GM19397 (cell line): ENCODE results near the gene KSR1.
"Not testable (repeated sequence)": the region's sequence is repeated elsewhere in the genome, so short reads cannot be mapped to it uniquely, and the experiment has no call there.

ENCODE experiments used
- ATAC-seq: cut with Tn5 transposase; IDR thresholded peaks from one replicate; pipeline ENCODE4 v1.9.1; 2021; ENCODE audit warnings: mild to moderate bottlenecking, moderate library complexity; ENCODE audit not compliant: unreplicated experiment

The KSR1 gene

DNA sequence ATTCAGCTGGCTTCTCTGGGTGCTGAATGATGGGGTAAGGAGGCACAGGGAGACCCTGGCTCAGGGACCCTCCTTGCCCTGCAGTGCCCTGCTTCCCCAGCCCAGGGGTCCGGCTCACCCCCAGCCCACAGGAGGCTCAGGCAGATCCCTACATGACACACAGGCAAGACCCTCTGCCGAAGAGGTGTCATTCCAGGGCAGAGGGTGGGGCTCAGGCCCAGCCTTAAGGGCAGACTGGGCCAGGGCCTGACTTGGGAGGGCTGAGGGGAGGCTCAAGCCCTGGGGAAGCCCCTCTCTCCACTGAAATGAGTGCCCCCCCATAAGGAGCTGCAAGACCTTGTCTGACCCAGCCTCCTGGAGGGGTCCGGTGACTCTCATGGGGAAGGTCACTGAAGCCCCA is 30.3 kb upstream of the KSR1 start:
- ATAC-seq, result no peak

GRCh38 chr17:27426471-27426870 is 29.8 kb upstream of the KSR1 start:
- not testable (repeated sequence) for ATAC-seq

DNA sequence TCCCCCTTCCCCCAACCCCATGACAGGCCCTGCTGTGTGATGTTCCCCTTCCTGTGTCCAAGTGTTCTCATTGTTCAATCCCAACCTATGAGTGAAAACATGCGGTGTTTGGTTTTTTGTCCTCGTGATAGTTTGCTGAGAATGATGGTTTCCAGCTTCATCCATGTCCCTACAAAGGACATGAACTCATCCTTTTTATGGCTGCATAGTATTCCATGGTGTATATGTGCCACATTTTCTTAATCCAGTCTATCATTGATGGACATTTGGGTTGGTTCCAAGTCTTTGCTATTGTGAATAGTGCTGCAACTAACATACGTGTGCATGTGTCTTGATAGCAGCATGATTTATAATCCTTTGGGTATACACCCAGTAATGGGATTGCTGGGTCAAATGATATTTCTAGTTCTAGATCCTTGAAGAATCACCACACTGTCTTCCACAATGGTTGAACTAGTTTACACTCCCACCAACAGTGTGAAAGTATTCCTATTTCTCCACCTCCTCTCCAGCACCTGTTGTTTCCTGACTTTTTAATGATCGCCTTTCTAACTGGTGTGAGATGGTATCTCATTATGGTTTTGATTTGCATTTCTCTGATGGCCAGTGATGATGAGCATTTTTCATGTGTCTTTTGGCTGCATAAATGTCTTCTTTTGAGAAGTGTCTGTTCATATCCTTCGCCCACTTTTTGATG is 28.9 kb upstream of the KSR1 start:
- ATAC-seq, result not testable (repeated sequence)

- no peak for ATAC-seq
These were observed 27.3 kb upstream of the KSR1 start for GRCh38 chr17:27428781-27429505.

GRCh38 chr17:27429666-27430382 is 26.4 kb upstream of the KSR1 start:
- ATAC-seq, result no peak

DNA sequence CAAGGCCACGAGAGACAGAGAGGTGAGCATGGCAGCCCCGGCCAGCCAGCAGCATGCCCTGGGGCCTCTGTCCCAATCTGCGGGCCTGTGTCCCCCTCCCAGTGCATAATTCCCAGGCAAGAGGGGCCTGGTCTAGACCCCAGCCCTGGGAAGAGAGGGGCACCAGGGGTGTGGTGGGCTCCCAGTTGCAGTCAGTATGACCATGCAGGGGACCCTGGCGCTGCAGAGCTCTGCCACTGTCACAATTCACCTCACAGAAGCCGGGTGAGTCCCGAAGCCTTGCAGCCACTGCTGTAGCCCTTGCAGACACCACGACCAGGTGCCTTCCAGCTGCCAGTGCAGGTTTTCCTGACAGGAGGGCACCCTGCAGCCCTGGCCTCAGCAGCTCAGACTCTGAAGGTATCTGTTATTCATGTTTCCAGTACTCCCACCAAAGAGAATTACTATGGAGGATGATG is 25.8 kb upstream of the KSR1 start:
- ATAC-seq, result no peak

- ATAC-seq, result no peak
These were observed 25.3 kb upstream of the KSR1 start for GRCh38 chr17:27430882-27431491.

DNA sequence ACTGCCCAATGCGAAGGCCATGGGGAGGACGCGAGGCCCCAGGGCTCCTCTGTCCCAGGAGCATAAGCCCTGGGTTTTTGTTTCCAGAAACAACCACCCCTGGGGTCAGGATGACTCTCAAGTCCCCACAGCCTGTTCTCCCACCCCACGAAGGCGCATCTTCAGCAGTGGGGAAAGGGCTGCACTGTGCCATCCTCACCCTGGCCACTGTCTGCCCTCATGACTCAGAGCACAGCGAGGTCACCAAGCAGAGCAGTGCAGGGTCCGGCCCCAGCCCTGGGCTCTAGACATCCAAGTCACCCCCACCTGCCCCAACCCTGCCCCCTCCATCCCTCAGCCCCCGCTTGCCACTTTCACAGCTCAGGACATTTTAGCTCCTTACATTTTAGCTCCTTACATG is 22.7 kb upstream of the KSR1 start:
- no peak for ATAC-seq

GRCh38 chr17:27435431-27436070 is 20.7 kb upstream of the KSR1 start:
- ATAC-seq, result not testable (repeated sequence)

- ATAC-seq, result no peak
These were observed 17.8 kb upstream of the KSR1 start for GRCh38 chr17:27438348-27438998.

GRCh38 chr17:27439342-27439741 is 16.9 kb upstream of the KSR1 start:
- ATAC-seq, result no peak

DNA sequence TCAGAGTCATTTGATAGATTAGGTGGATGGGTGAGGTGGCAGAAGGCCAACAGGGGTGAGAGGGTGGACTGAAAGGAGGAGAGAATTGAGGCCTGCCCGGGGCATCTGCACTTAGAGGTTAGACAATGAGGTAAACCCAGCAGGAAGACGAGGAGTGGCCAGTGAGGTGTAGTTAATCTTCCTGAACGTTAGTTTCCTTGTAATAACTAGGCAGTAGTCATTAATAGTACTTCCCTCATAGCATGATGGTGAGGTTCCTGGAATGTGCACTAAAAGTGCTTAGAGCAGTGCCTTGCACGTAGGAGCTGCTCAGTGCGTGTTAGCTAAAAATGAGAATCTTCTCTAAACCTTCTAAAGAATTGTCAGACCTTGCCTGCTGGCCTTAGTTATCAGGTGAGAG is 13.5 kb upstream of the KSR1 start:
- ATAC-seq, result no peak

GRCh38 chr17:27443491-27443890 is 12.8 kb upstream of the KSR1 start:
- ATAC-seq, result no peak

DNA sequence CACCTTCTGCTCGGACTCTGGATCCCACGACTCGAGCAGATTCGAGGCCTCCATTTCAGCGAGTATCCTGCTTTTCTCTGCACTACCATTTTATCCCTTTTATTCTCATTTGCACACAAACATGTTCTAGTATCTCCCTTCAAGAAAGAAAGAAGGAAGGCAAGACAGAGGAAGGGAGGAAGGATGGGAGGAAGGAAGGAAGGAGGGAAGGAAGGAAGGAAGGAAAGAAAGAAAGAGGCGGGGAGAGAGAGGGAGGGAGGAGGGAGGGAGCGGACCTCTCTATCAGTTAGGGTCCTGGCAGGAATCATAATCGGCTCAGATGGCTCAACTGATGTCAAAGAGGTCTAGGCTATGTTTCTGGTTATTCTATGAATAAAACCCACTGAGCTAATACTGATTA is 10.3 kb upstream of the KSR1 start:
- ATAC-seq, result no peak

GRCh38 chr17:27446569-27447301 is 9.5 kb upstream of the KSR1 start:
- ATAC-seq, result no peak

GRCh38 chr17:27448534-27448933 is 7.7 kb upstream of the KSR1 start:
- not testable (repeated sequence) for ATAC-seq

DNA sequence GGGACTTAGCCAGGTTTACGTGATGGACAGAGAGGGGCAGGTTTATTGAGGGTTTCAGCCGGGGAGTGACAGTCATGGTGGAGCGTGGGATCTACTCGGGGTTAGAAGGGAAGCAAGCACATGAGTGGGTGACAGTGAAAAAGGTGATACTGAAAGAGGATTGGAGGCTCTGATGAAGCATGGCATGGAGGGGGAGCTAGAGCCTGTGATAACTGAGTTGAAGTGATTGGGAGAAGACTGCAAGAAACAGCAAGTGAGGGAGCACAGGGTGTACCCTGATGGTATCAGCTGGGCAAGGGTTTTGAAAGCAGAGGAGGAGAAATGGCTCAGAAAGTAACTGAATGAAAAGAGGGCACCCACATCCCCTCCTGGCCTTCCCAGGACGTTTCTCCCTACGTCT is 6.7 kb upstream of the KSR1 start:
- ATAC-seq, result no peak

DNA sequence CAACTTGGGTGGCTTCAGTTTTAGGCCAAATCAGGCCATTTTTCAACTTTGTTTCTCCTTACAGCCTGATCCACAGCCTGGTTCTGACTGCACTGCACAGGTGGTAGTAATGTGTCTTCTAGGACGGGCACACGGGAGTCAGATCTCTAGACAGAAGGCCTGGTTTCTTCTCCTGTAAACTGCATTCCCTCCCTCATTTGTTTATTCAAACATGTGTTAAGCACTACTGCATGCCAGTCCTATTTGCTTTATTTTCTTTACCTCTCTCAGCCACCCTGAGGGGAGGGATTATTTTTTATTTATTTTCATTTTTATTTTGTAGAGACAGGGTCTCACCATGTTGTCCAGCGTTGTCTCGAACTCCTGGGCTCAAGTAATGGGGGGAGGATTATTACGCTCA is 6.3 kb upstream of the KSR1 start:
- no peak for ATAC-seq

GRCh38 chr17:27450416-27450815 is 5.8 kb upstream of the KSR1 start:
- no peak for ATAC-seq

DNA sequence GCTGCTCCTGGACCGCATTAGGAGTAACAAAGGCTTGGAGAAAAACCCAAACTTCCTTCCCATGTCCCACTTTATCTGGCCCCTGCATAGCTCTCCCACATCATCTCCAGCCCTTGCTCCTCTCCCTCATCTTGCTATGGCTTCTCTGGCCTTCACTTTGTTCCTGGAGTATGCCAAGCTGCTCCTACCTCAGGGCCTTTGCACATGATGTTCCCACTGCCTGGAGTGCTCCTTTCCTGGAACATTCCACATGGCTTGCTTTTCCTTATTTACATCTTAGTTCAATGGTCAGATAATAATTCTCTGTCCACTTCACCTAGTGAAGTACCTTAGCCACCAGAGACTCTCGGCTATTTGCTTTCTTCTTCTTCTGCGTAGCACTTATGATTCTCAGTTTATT is 4.3 kb upstream of the KSR1 start:
- ATAC-seq, result no peak
